Mesendoderm (in vitro differentiated cells): ENCODE data around the gene TRMT61A.
"Not testable (repeated sequence)": the region's sequence is repeated elsewhere in the genome, so short reads cannot be mapped to it uniquely, and the experiment has no call there.

Experiments used
- DNase-seq: peaks from one replicate; pipeline ENCODE4 v3.0.0; 2013
- H2AK5ac ChIP-seq: 2 replicates; pipeline ENCODE4 v1.6.1; 2013; ENCODE audit warnings: low read length, inconsistent platforms
- H2BK120ac ChIP-seq: 2 replicates; pipeline ENCODE4 v1.6.1; 2013; ENCODE audit warnings: low read depth, mild to moderate bottlenecking, low read length, moderate library complexity, mixed read lengths
- H2BK15ac ChIP-seq: replicated peaks from 2 replicates; pipeline ENCODE4 v1.6.1; 2013; ENCODE audit warnings: low read depth, mild to moderate bottlenecking, moderate library complexity
- H2BK5ac ChIP-seq: 2 replicates; pipeline ENCODE4 v1.6.1; 2013; ENCODE audit warnings: low read length, inconsistent platforms
- H3K18ac ChIP-seq: 2 replicates; pipeline ENCODE4 v1.6.1; 2013; ENCODE audit warnings: mild to moderate bottlenecking, low read length, mixed read lengths
- H3K23ac ChIP-seq: one replicate; pipeline ENCODE4 v1.6.1; 2013; ENCODE audit warnings: low read length
- H3K27ac ChIP-seq: 2 replicates; pipeline ENCODE4 v1.5.1; 2013; ENCODE audit warnings: low read depth, mild to moderate bottlenecking, inconsistent platforms, low read length, moderate library complexity
- H3K27me3 ChIP-seq: 2 replicates; pipeline ENCODE4 v1.6.1; 2013; ENCODE audit warnings: low read length, control low read depth, mild to moderate bottlenecking, inconsistent platforms; ENCODE audit not compliant: insufficient read depth, poor library complexity
- H3K36me3 ChIP-seq: 2 replicates; pipeline ENCODE4 v1.6.1; 2013; ENCODE audit warnings: low read length, inconsistent platforms; ENCODE audit not compliant: control insufficient read depth, insufficient read depth
- H3K4ac ChIP-seq: one replicate; pipeline ENCODE4 v1.6.1; 2013; ENCODE audit warnings: low read depth, mild to moderate bottlenecking, low read length, moderate library complexity
- H3K4me1 ChIP-seq: 2 replicates; pipeline ENCODE4 v1.6.1; 2013; ENCODE audit warnings: low read depth, low read length, inconsistent platforms; ENCODE audit not compliant: control insufficient read depth
- H3K4me2 ChIP-seq: 2 replicates; pipeline ENCODE4 v1.6.1; 2013; ENCODE audit warnings: low read length
- H3K4me3 ChIP-seq: 2 replicates; pipeline ENCODE4 v1.5.1; 2013; ENCODE audit warnings: mild to moderate bottlenecking, low read length
- H3K56ac ChIP-seq: one replicate; pipeline ENCODE4 v1.6.1; 2013; ENCODE audit warnings: low read length
- H3K79me1 ChIP-seq: 2 replicates; pipeline ENCODE4 v1.6.1; 2013; ENCODE audit warnings: low read length, inconsistent platforms
- H3K79me2 ChIP-seq: 2 replicates; pipeline ENCODE4 v1.6.1; 2013; ENCODE audit warnings: mild to moderate bottlenecking, low read length; ENCODE audit not compliant: control insufficient read depth, insufficient read depth
- H3K9ac ChIP-seq: 2 replicates; pipeline ENCODE4 v1.6.1; 2013; ENCODE audit warnings: low read length, inconsistent platforms
- H4K5ac ChIP-seq: one replicate; pipeline ENCODE4 v1.6.1; 2013; ENCODE audit warnings: low read length
- H4K8ac ChIP-seq: one replicate; pipeline ENCODE4 v1.6.1; 2013; ENCODE audit warnings: low read depth, mild to moderate bottlenecking, control low read depth, low read length, moderate library complexity
- WGBS: extraction: QIAGEN DNeasy Blood & Tissue Kit; methylation state at CpG from one replicate; pipeline ENCODE4 v1.1.7; 2013; ENCODE audit warnings: low lambda C conversion rate, missing lambda C conversion rate; ENCODE audit not compliant: insufficient coverage; ENCODE audit errors: extremely low coverage; 5-methylcytosine and 5-hydroxymethylcytosine counted together

TRMT61A gene

GRCh38 chr14:103523575-103523954, 5.4 kb upstream of the TRMT61A start:
- H3K4me3 ChIP-seq = no peak overlapping the region
- no peak overlapping the region for H3K56ac ChIP-seq
- H3K79me2 ChIP-seq = no peaks in the 10 kb centered on the region
- H2AK5ac ChIP-seq = no peak overlapping the region
- no peak overlapping the region for H3K23ac ChIP-seq
- H2BK5ac ChIP-seq = no peak overlapping the region
- H3K18ac ChIP-seq = no peak overlapping the region
- H4K8ac ChIP-seq = no peak overlapping the region
- peaks cover 5% of the 10 kb centered on the region for H3K27me3 ChIP-seq
- H2BK15ac ChIP-seq = no peak overlapping the region
- no peak overlapping the region for H3K27ac ChIP-seq
- H3K4ac ChIP-seq = no peak overlapping the region
- no peak overlapping the region for H4K5ac ChIP-seq
- H3K9ac ChIP-seq = no peak overlapping the region
- no peak overlapping the region for H3K4me2 ChIP-seq
- DNase-seq = no peak
- H2BK120ac ChIP-seq = no peak overlapping the region
- no peaks in the 10 kb centered on the region for H3K36me3 ChIP-seq
- WGBS = no CpG with 5 or more reads among the region's 10 CpGs
- H3K79me1 ChIP-seq = no peaks in the 10 kb centered on the region
- H3K4me1 ChIP-seq = no peaks in the 10 kb centered on the region

DNA sequence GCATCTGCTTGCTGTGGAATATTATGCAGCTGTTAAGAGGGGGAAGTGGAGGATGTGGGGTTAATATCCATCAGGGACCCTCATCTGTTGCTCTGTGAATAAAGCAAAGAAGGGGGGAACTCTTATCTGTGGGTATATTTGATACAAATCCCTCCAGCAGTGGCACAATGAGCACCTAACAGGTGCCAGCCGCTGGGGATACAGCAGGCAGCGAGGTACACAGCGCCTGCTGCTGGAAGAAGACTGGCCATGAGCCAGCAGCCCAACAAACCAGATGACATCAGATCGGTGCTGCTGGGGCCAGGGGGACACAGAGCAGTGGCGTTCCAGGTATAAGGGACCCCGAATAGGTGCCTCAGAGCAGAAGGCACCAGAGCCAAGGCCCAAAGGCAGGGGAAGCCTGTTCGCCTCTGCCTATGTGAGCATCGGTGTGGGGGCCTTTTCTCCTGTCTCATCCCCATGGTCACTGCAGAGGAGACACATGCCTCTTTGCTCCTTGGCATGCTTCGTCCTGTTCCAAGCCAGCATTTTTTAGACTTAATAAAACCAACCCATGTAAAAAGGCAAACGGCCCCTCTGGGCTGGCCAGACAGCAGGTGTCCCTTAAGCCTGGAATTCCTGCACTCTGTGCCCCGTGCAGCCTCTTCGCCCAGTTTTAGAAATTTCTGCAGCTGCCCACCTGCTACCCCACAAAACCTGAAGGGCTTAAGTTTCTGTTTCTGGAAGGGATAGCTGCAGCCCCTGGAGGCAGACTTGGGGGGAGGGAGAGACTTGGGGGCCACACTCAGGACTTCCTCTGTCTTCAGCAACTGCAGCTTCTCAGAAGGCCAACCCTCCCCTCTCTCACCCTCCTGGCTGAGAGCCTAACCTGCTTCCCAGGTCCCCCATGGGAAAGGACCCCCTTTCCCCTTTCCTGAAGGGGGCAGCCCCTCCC, 4.7 kb upstream of the TRMT61A start:
- H3K27me3 ChIP-seq = peaks cover 5% of the 10 kb centered on the region
- no peak overlapping the region for H2BK15ac ChIP-seq
- no peak overlapping the region for H3K23ac ChIP-seq
- H3K27ac ChIP-seq = no peak overlapping the region
- no peak overlapping the region for H2BK120ac ChIP-seq
- H3K4me1 ChIP-seq = no peaks in the 10 kb centered on the region
- no peaks in the 10 kb centered on the region for H3K36me3 ChIP-seq
- no peak overlapping the region for H2BK5ac ChIP-seq
- H3K4me2 ChIP-seq = no peak overlapping the region
- no CpG with 5 or more reads among the region's 12 CpGs for WGBS
- no peak overlapping the region for H4K5ac ChIP-seq
- H3K79me1 ChIP-seq = peaks cover under 1% of the 10 kb centered on the region
- H3K4me3 ChIP-seq = no peak overlapping the region
- H3K18ac ChIP-seq = no peak overlapping the region
- H2AK5ac ChIP-seq = no peak overlapping the region
- no peak overlapping the region for H4K8ac ChIP-seq
- H3K9ac ChIP-seq = no peak overlapping the region
- H3K56ac ChIP-seq = no peak overlapping the region
- peaks cover under 1% of the 10 kb centered on the region for H3K79me2 ChIP-seq
- no peak overlapping the region for H3K4ac ChIP-seq
- no peak for DNase-seq

DNA sequence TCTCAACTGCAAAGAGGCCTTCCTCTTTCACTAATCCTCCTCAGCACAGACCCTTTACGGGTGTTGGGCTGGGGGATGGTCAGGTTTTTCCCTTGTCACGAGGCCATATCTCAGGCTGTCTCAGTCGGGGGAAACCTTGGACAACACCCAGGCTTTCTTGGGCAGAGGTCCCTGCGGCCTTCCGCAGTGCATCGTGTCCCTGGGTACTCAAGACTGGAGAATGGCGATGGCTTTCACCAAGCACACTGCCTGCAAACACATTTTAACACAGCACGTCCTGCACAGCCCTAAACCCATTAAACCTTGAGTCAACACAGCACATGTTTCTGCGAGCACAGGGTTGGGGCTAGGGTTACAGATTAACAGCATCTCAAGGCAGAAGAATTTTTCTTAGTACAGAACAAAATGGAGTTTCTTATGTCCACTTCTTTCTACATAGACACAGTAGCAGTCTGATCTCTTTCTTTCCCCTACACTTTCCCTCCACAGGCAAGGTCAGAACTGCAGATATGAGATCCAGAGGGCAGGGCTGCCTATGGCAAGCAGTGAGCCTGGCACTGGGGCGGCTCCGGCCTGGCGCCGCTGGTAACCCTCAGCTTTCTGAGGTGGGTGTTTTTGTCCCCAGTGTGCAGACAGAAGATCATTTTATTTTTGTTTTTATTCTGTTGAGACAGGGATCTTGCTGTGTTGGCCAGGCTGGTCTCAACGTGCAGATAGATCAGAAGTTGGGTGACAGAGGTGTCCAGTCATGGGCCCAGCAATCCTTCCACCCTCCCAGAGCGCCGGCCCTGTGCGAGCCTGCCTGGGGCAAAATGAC, 3.4 kb upstream of the TRMT61A start:
- not testable (repeated sequence) for H3K9ac ChIP-seq, H3K36me3 ChIP-seq, H3K18ac ChIP-seq, H3K27me3 ChIP-seq, H3K4me1 ChIP-seq, H2BK120ac ChIP-seq, H3K4me2 ChIP-seq, H3K4me3 ChIP-seq, H3K27ac ChIP-seq, H4K5ac ChIP-seq, H3K23ac ChIP-seq, H3K4ac ChIP-seq, H2BK5ac ChIP-seq, H4K8ac ChIP-seq, H2BK15ac ChIP-seq, DNase-seq, H3K56ac ChIP-seq, H2AK5ac ChIP-seq
- WGBS = no CpG with 5 or more reads among the region's 17 CpGs
- H3K79me1 ChIP-seq = peaks cover 12% of the 10 kb centered on the region
- H3K79me2 ChIP-seq = peaks cover 12% of the 10 kb centered on the region

GRCh38 chr14:103526247-103526913, 2.6 kb upstream of the TRMT61A start:
- H3K18ac ChIP-seq = no peak overlapping the region
- peaks cover 14% of the 10 kb centered on the region for H3K79me1 ChIP-seq
- no peak for DNase-seq
- no peak overlapping the region for H3K4me3 ChIP-seq
- H2BK15ac ChIP-seq = no peak overlapping the region
- no peak overlapping the region for H2AK5ac ChIP-seq
- peaks cover 5% of the 10 kb centered on the region for H3K4me1 ChIP-seq
- no peak overlapping the region for H2BK5ac ChIP-seq
- WGBS = no CpG with 5 or more reads among the region's 8 CpGs
- H3K27ac ChIP-seq = no peak overlapping the region
- H3K27me3 ChIP-seq = peaks cover 5% of the 10 kb centered on the region
- no peak overlapping the region for H3K23ac ChIP-seq
- H3K4ac ChIP-seq = no peak overlapping the region
- H3K79me2 ChIP-seq = peaks cover 12% of the 10 kb centered on the region
- H3K9ac ChIP-seq = no peak overlapping the region
- no peak overlapping the region for H2BK120ac ChIP-seq
- H4K8ac ChIP-seq = no peak overlapping the region
- no peak overlapping the region for H3K4me2 ChIP-seq
- no peak overlapping the region for H3K56ac ChIP-seq
- H4K5ac ChIP-seq = no peak overlapping the region
- H3K36me3 ChIP-seq = no peaks in the 10 kb centered on the region

DNA sequence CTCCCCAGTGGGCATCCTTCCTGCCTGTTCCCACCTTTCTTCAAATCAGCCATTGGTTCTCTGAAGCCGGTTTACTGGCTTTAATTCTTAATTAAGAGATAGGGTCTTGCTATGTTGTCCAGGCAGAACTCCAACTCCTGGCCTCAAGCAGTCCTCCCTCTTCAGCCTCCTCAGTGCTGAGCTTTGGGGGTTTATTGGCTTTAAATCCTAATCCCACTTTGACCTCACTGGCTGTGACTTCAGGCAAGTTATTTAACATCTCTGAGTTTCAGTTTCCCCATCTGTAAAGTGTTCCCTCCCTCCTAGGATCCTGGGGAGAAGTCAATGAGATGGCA, 2.1 kb upstream of the TRMT61A start:
- H3K27ac ChIP-seq = no peak overlapping the region
- no peak overlapping the region for H2BK120ac ChIP-seq
- no peak overlapping the region for H3K56ac ChIP-seq
- no peak overlapping the region for H2AK5ac ChIP-seq
- H3K4me2 ChIP-seq = no peak overlapping the region
- H4K8ac ChIP-seq = no peak overlapping the region
- no peak overlapping the region for H3K4me3 ChIP-seq
- H3K79me2 ChIP-seq = peaks cover 12% of the 10 kb centered on the region
- H3K36me3 ChIP-seq = no peaks in the 10 kb centered on the region
- H4K5ac ChIP-seq = no peak overlapping the region
- WGBS = no CpG with 5 or more reads among the region's 1 CpG
- DNase-seq = no peak
- no peak overlapping the region for H2BK15ac ChIP-seq
- no peak overlapping the region for H3K9ac ChIP-seq
- H3K27me3 ChIP-seq = peaks cover 5% of the 10 kb centered on the region
- no peak overlapping the region for H2BK5ac ChIP-seq
- peaks cover 17% of the 10 kb centered on the region for H3K79me1 ChIP-seq
- H3K18ac ChIP-seq = no peak overlapping the region
- peaks cover 5% of the 10 kb centered on the region for H3K4me1 ChIP-seq
- no peak overlapping the region for H3K4ac ChIP-seq
- H3K23ac ChIP-seq = no peak overlapping the region
